ENCODE results near the gene ACOT7.

DNA sequence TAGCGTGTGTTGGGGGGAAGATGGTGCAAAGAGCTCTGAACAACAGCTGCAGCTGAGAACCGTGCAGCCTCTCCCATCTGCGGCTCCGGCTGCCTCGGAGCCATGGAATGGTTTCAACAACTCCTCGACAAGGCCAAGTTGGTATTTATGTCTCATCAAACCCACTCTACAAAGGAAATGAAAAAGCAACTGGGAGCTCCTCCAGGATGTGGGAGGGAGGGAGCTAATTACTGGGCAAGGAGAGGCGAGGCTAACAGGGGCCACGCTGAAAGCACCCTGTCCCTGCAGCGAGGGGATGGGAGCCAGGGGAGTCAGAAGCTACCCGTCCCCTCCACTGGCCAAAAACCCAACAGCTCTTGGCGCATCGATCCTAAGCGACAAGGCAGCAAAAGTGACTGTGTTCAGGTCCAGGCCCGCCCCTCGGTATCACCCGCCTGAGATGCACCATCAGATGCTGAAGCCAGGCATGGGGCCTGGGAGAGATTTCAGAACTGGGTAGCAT lies 63.1 kb downstream of the ACOT7 start:
- TF ChIP-seq POLR2A (IDR thresholded peaks at IDR 0.05), result no peak
- TF ChIP-seq, protein P1, sequence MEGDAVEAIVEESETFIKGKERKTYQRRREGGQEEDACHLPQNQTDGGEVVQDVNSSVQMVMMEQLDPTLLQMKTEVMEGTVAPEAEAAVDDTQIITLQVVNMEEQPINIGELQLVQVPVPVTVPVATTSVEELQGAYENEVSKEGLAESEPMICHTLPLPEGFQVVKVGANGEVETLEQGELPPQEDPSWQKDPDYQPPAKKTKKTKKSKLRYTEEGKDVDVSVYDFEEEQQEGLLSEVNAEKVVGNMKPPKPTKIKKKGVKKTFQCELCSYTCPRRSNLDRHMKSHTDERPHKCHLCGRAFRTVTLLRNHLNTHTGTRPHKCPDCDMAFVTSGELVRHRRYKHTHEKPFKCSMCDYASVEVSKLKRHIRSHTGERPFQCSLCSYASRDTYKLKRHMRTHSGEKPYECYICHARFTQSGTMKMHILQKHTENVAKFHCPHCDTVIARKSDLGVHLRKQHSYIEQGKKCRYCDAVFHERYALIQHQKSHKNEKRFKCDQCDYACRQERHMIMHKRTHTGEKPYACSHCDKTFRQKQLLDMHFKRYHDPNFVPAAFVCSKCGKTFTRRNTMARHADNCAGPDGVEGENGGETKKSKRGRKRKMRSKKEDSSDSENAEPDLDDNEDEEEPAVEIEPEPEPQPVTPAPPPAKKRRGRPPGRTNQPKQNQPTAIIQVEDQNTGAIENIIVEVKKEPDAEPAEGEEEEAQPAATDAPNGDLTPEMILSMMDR (IDR thresholded peaks at IDR 0.05), result no peak
